B cell (primary cell): ENCODE data around the gene OR6B2. TPM values are rescaled to one million over a fixed set of nuclear protein-coding genes. Genes with fewer than 3 reads are reported as not detected.

Experiments used
- ATAC-seq: fragments of 200-7000 bp; cut with Tn5 transposase; one replicate; pipeline ENCODE4 v1.10.0; 2021; ENCODE audit warnings: low read depth, mild to moderate bottlenecking, moderate number of reproducible peaks, moderate library complexity
- CTCF ChIA-PET: fragments of 350-600 bp; sonication (Branson Sonifier 250); formaldehyde crosslinking; loops from one replicate; lab custom pipeline; 2021; ENCODE audit warnings: antibody characterized with exemption, inconsistent platforms; lab: Charles Lee
- POLR2A ChIA-PET: fragments of 350-600 bp; sonication (Branson Sonifier 250); formaldehyde crosslinking; loops from one replicate; lab custom pipeline; 2021; ENCODE audit warnings: antibody characterized with exemption; lab: Charles Lee
- DNase-seq: peaks from one replicate; pipeline ENCODE4 v3.0.0; 2013
- H2AFZ ChIP-seq: 2 replicates; pipeline ENCODE4 v1.6.1; 2012; ENCODE audit warnings: mild to moderate bottlenecking, low read depth, low read length; ENCODE audit not compliant: insufficient read depth, poor library complexity, severe bottlenecking
- H3K27ac ChIP-seq, 2 donors: 1 replicate in 1 of 2; 2 replicates in 1 of 2; pipeline ENCODE4 v1.5.1; 2012 to 2013; ENCODE audit warnings: low read length in 2 of 2, mild to moderate bottlenecking in 2 of 2, moderate library complexity in 1 of 2
- H3K27me3 ChIP-seq, 4 experiments: fragments of 200-600 bp in 1 of 4; sonication (generic) in 1 of 4; replicated peaks in 1 of 4; 1 replicate in 2 of 4; 2 replicates in 2 of 4; pipeline versions ENCODE4 v1.6.1 to v1.7.0; 2013 to 2016; ENCODE audit warnings: low read length in 3 of 4, mild to moderate bottlenecking in 2 of 4, mixed read lengths in 1 of 4, moderate library complexity in 1 of 4; ENCODE audit not compliant: insufficient read depth in 4 of 4, control insufficient read depth in 3 of 4; ENCODE audit errors: control extremely low read depth in 1 of 4
- H3K36me3 ChIP-seq, 2 experiments: replicated peaks in 1 of 2; 1 replicate in 1 of 2; 2 replicates in 1 of 2; pipeline versions ENCODE4 v1.6.1 to v1.7.1; 2013; ENCODE audit warnings: low read length in 1 of 2; ENCODE audit not compliant: insufficient read depth in 2 of 2, control insufficient read depth in 1 of 2; ENCODE audit errors: control extremely low read depth in 1 of 2, extremely low read depth in 1 of 2
- H3K4me1 ChIP-seq, 2 donors: fragments of 200-600 bp in 1 of 2; sonication (generic) in 1 of 2; 1 replicate in 1 of 2; 2 replicates in 1 of 2; pipeline versions ENCODE4 v1.5.1 to v1.6.1; 2013 to 2017; ENCODE audit warnings: low read length in 2 of 2; ENCODE audit not compliant: control insufficient read depth in 2 of 2, insufficient read depth in 2 of 2
- H3K4me2 ChIP-seq: replicated peaks from 2 replicates; pipeline ENCODE3; 2012; ENCODE audit warnings: mild to moderate bottlenecking, low read depth, low read length; ENCODE audit not compliant: poor library complexity, severe bottlenecking
- H3K4me3 ChIP-seq, 5 experiments: fragments of 200-600 bp in 1 of 5; sonication (generic) in 1 of 5; 1 replicate in 3 of 5; 2 replicates in 2 of 5; pipeline versions ENCODE4 v1.5.1 to v1.7.0; 2011 to 2016; ENCODE audit warnings: low read length in 4 of 5, mild to moderate bottlenecking in 4 of 5, low read depth in 2 of 5, control low read depth in 1 of 5, moderate library complexity in 1 of 5; ENCODE audit not compliant: insufficient read depth in 1 of 5; ENCODE audit errors: control extremely low read depth in 1 of 5, extremely low read depth in 1 of 5
- H3K79me2 ChIP-seq: fragments of 200-600 bp; sonication (generic); one replicate; pipeline ENCODE4 v1.6.0; 2016; ENCODE audit warnings: low read length; ENCODE audit not compliant: control insufficient read depth, insufficient read depth
- H3K9ac ChIP-seq: fragments of 200-600 bp; sonication (generic); 2 replicates; pipeline ENCODE4 v1.6.1; 2017; ENCODE audit warnings: mild to moderate bottlenecking, low read length, moderate library complexity
- H3K9me3 ChIP-seq, 3 donors: one replicate each; pipeline versions ENCODE4 v1.6.1 to v1.7.1; 2013; ENCODE audit warnings: low read length in 2 of 3; ENCODE audit not compliant: control insufficient read depth in 2 of 3, insufficient read depth in 1 of 3; ENCODE audit errors: control extremely low read depth in 1 of 3
- H4K20me1 ChIP-seq: 2 replicates; pipeline ENCODE4 v1.6.0; 2012; ENCODE audit warnings: mild to moderate bottlenecking, low read length; ENCODE audit not compliant: insufficient read depth, control insufficient read depth, poor library complexity, severe bottlenecking
- H3K27ac Mint-ChIP-seq: one replicate; pipeline ENCODE4 v1.8.0; 2021; ENCODE audit warnings: mixed read lengths
- H3K27me3 Mint-ChIP-seq: one replicate; pipeline ENCODE4 v1.8.0; 2021; ENCODE audit warnings: mixed read lengths
- H3K4me1 Mint-ChIP-seq: one replicate; pipeline ENCODE4 v1.8.0; 2021; ENCODE audit warnings: mixed read lengths
- H3K4me3 Mint-ChIP-seq: one replicate; pipeline ENCODE4 v1.8.0; 2021; ENCODE audit warnings: mixed read lengths
- H3K9me3 Mint-ChIP-seq: one replicate; pipeline ENCODE4 v1.8.0; 2022; ENCODE audit warnings: mixed read lengths; ENCODE audit not compliant: insufficient read depth
- CTCF ChIP-seq: fragments of 200-600 bp; IDR thresholded peaks from one replicate; pipeline ENCODE4 v1.8.0; 2022; ENCODE audit warnings: antibody characterized with exemption, mild to moderate bottlenecking
- EZH2 ChIP-seq: IDR thresholded peaks from 2 replicates; pipeline ENCODE4 v1.6.1; 2012; ENCODE audit warnings: borderline replicate concordance, low read depth, mild to moderate bottlenecking, moderate library complexity, low read length; ENCODE audit not compliant: insufficient read depth, poor library complexity, severe bottlenecking
- WGBS: methylation state at CpG from one replicate; pipeline ENCODE4 v1.1.5; 2013; ENCODE audit warnings: missing lambda C conversion rate; ENCODE audit not compliant: insufficient coverage; 5-methylcytosine and 5-hydroxymethylcytosine counted together
- intact Hi-C: fragments of 100-400 bp; cut with micrococcal nuclease; formaldehyde crosslinking; loops from one replicate; pipeline ENCODE4 v1.10.0; 2022
- polyA plus RNA-seq: library from polyadenylated mRNA; depleted of rRNA; stranded (reverse); fragments of >200 nt; gene quantifications from 2 replicates; pipeline ENCODE4 v1.2.3, GENCODE V29; 2012
- total RNA-seq, 2 donors: library from RNA; stranded (reverse); fragments of 120-200 nt in 1 of 2; gene quantifications; 1 replicate in 1 of 2; 2 replicates in 1 of 2; pipeline versions ENCODE4 v1.2.3 to v1.2.4, GENCODE V29; 2013 to 2022

Gene OR6B2
- total and polyA plus RNA-seq, 2 donors (not counting 1 experiment from before 2014, with no cell fraction given): not detected

GRCh38 chr2:240051697-240052096, 21.5 kb upstream of the OR6B2 start:
- 82% methylated on average over 3 of the region's 4 CpGs for WGBS

GRCh38 chr2:240050278-240050677, 20.0 kb upstream of the OR6B2 start:
- Histone ChIP-seq H3K27me3 (peaks cover 0 to 6% (median 0%) of the 10 kb centered on the region in 4 experiments), H3K9ac (no peak overlapping the region), H3K79me2 (no peaks in the 10 kb centered on the region), H4K20me1 (no peaks in the 10 kb centered on the region), H3K9me3 (no peaks in the 10 kb centered on the region), H3K36me3 (no peaks in the 10 kb centered on the region), H3K27ac (no peak overlapping the region), H3K4me3 (no peak overlapping the region), H2AFZ (no peak overlapping the region), H3K4me1 (no peaks in the 10 kb centered on the region), H3K4me2 (no peak overlapping the region)
- no peak overlapping the region for H3K4me3 Mint-ChIP-seq
- TF ChIP-seq CTCF (no peak), EZH2 (no peak)
- H3K4me1 Mint-ChIP-seq: no peaks in the 10 kb centered on the region
- WGBS: 94% methylated on average over 10 of the region's 12 CpGs
- no peak overlapping the region for H3K27ac Mint-ChIP-seq
- POLR2A ChIA-PET: no interaction called here
- H3K27me3 Mint-ChIP-seq: peaks cover 38% of the 10 kb centered on the region
- intact Hi-C loops: no loop called here
- H3K9me3 Mint-ChIP-seq: no peaks in the 10 kb centered on the region
- CTCF ChIA-PET: no interaction called here
- DNase-seq (no peak), ATAC-seq (no peak)

More at GRCh38 chr2:240051697-240052096, 21.5 kb upstream of the OR6B2 start:
- Histone ChIP-seq H3K27ac (no peak overlapping the region), H4K20me1 (no peaks in the 10 kb centered on the region), H3K36me3 (no peaks in the 10 kb centered on the region), H3K79me2 (no peaks in the 10 kb centered on the region), H2AFZ (no peak overlapping the region), H3K4me1 (no peaks in the 10 kb centered on the region), H3K4me3 (no peak overlapping the region), H3K9me3 (no peaks in the 10 kb centered on the region), H3K9ac (no peak overlapping the region), H3K27me3 (peaks cover 0 to 6% (median 0%) of the 10 kb centered on the region in 4 experiments), H3K4me2 (no peak overlapping the region)
- intact Hi-C loops: no loop called here
- peaks cover 42% of the 10 kb centered on the region for H3K27me3 Mint-ChIP-seq
- ChIA-PET CTCF (interaction anchor here (1.7 to 2.2 kb wide), 2 partner anchors 10 to 92 kb away, joined by 5 to 9 read pairs; no protein-coding TSS in a partner anchor), POLR2A (no interaction called here)
- no peak overlapping the region for H3K4me3 Mint-ChIP-seq
- H3K4me1 Mint-ChIP-seq: no peaks in the 10 kb centered on the region
- no peak for ATAC-seq
- no peak overlapping the region for H3K27ac Mint-ChIP-seq
- no peaks in the 10 kb centered on the region for H3K9me3 Mint-ChIP-seq
- DNase-seq: no peak
- TF ChIP-seq CTCF (no peak), EZH2 (no peak)
